GM23338 (cell line): ENCODE data around the gene SMARCE1. TPM values are rescaled to one million over a fixed set of nuclear protein-coding genes. Genes with fewer than 3 reads are reported as not detected.

Experiments used
- ATAC-seq: fragments of 200-7000 bp; cut with Tn5 transposase; 3 replicates; pipeline ENCODE4 v1.9.1; 2020
- DNase-seq: peaks from one replicate; pipeline ENCODE4 v3.0.0-alpha.2; 2015; ENCODE audit warnings: low spot score
- H2AFZ ChIP-seq: fragments of 200-600 bp; sonication (generic); 2 replicates; pipeline ENCODE4 v1.8.0; 2016; ENCODE audit warnings: antibody characterized with exemption, mild to moderate bottlenecking, moderate library complexity
- H3F3A ChIP-seq: fragments of 200-600 bp; sonication (generic); replicated peaks from 2 replicates; pipeline ENCODE4 v1.8.0; 2017; ENCODE audit warnings: antibody characterized with exemption, mixed run types, low read depth
- H3K27ac ChIP-seq: fragments of 200-600 bp; sonication (generic); 2 replicates; pipeline ENCODE4 v1.6.1; 2016; ENCODE audit warnings: low read depth
- H3K27me3 ChIP-seq: fragments of 200-600 bp; sonication (generic); 2 replicates; pipeline ENCODE4 v1.8.0; 2016; ENCODE audit warnings: mild to moderate bottlenecking, mixed run types, moderate library complexity; ENCODE audit not compliant: insufficient read depth
- H3K36me3 ChIP-seq: fragments of 200-600 bp; sonication (generic); 2 replicates; pipeline ENCODE4 v1.8.0; 2016; ENCODE audit warnings: mild to moderate bottlenecking; ENCODE audit not compliant: insufficient read depth
- H3K4me1 ChIP-seq: fragments of 200-600 bp; sonication (generic); 2 replicates; pipeline ENCODE4 v1.8.0; 2016; ENCODE audit warnings: mild to moderate bottlenecking, moderate library complexity; ENCODE audit not compliant: insufficient read depth
- H3K4me2 ChIP-seq: fragments of 200-600 bp; sonication (generic); 2 replicates; pipeline ENCODE4 v1.7.1; 2017; ENCODE audit warnings: mixed run types
- H3K4me3 ChIP-seq: fragments of 200-600 bp; sonication (generic); 2 replicates; pipeline ENCODE4 v1.6.1; 2016; ENCODE audit warnings: mixed run types
- H3K79me2 ChIP-seq: fragments of 200-600 bp; sonication (generic); replicated peaks from 2 replicates; pipeline ENCODE4 v1.8.0; 2017; ENCODE audit warnings: mild to moderate bottlenecking; ENCODE audit not compliant: insufficient read depth
- H3K9me2 ChIP-seq: fragments of 200-600 bp; sonication (generic); 2 replicates; pipeline ENCODE4 v1.8.0; 2017; ENCODE audit not compliant: insufficient read depth
- H4K20me1 ChIP-seq: fragments of 200-600 bp; sonication (generic); replicated peaks from 2 replicates; pipeline ENCODE4 v1.8.0; 2017; ENCODE audit warnings: mild to moderate bottlenecking; ENCODE audit not compliant: insufficient read depth
- H3K27ac Mint-ChIP-seq: 2 replicates; pipeline ENCODE4 v1.8.0; 2020; ENCODE audit warnings: inconsistent platforms, mild to moderate bottlenecking, moderate library complexity, mixed read lengths
- H3K27me3 Mint-ChIP-seq: 3 replicates; pipeline ENCODE4 v1.8.0; 2022; ENCODE audit warnings: low read depth, mild to moderate bottlenecking, moderate library complexity, mixed read lengths, inconsistent platforms; ENCODE audit not compliant: insufficient read depth, poor library complexity
- H3K36me3 Mint-ChIP-seq: 3 replicates; pipeline ENCODE4 v1.8.0; 2021; ENCODE audit warnings: low read depth, mild to moderate bottlenecking, inconsistent platforms, moderate library complexity, mixed read lengths
- H3K4me1 Mint-ChIP-seq: 3 replicates; pipeline ENCODE4 v1.8.0; 2020; ENCODE audit warnings: mild to moderate bottlenecking, inconsistent platforms, mixed read lengths
- H3K4me3 Mint-ChIP-seq: 3 replicates; pipeline ENCODE4 v1.8.0; 2021; ENCODE audit warnings: moderate library complexity, mild to moderate bottlenecking, inconsistent platforms, mixed read lengths
- H3K9me3 Mint-ChIP-seq: 3 replicates; pipeline ENCODE4 v1.8.0; 2020; ENCODE audit warnings: moderate library complexity, mild to moderate bottlenecking, inconsistent platforms, mixed read lengths
- CREB1 ChIP-seq: fragments of 250-450 bp; sonication (Bioruptor Pico); IDR thresholded peaks from 2 replicates; pipeline ENCODE4 v1.5.0; 2020; ENCODE audit warnings: low read depth, mild to moderate bottlenecking, moderate library complexity
- EZH2 ChIP-seq: fragments of 200-600 bp; sonication (generic); IDR thresholded peaks from one replicate; pipeline ENCODE4 v1.8.0; 2017; ENCODE audit warnings: antibody characterized with exemption, mild to moderate bottlenecking, low read depth; ENCODE audit not compliant: unreplicated experiment
- EZH2phosphoT487 ChIP-seq: fragments of 200-600 bp; sonication (generic); IDR thresholded peaks from one replicate; pipeline ENCODE4 v1.8.1; 2018; ENCODE audit warnings: antibody characterized with exemption; ENCODE audit not compliant: unreplicated experiment
- JUNB ChIP-seq: IDR thresholded peaks from one replicate; pipeline ENCODE4 v1.6.1; 2016; ENCODE audit warnings: antibody characterized with exemption; ENCODE audit not compliant: unreplicated experiment
- NANOG ChIP-seq: IDR thresholded peaks from 2 replicates; pipeline ENCODE4 v1.6.1; 2016; ENCODE audit warnings: antibody characterized with exemption, borderline replicate concordance
- POLR2AphosphoS5 ChIP-seq: IDR thresholded peaks from 2 replicates; pipeline ENCODE4 v1.6.1; 2016; ENCODE audit warnings: antibody characterized with exemption, low read depth
- STAT1 ChIP-seq: IDR thresholded peaks from one replicate; pipeline ENCODE4 v1.6.1; 2016; ENCODE audit warnings: antibody characterized with exemption; ENCODE audit not compliant: unreplicated experiment
- ZNF114 ChIP-seq: fragments of 250-450 bp; sonication (Bioruptor Pico); IDR thresholded peaks from 2 replicates; pipeline ENCODE4 v1.5.0; 2020; ENCODE audit warnings: mild to moderate bottlenecking, moderate library complexity
- ZNF331 ChIP-seq: fragments of 250-450 bp; sonication (Bioruptor Pico); IDR thresholded peaks from 2 replicates; pipeline ENCODE4 v1.5.0; 2020; ENCODE audit warnings: low read depth, mild to moderate bottlenecking, moderate library complexity
- polyA plus RNA-seq: library from polyadenylated mRNA; unstranded; fragments of >200 nt; fragmentation: Nextera tagmentation; extraction: Ambion mirVana; gene quantifications from 2 replicates; pipeline ENCODE4 v1.2.1, GENCODE V29; 2016
- total RNA-seq: library from RNA; depleted of rRNA; stranded (reverse); fragments of >200 nt; shearing (Covaris generic); gene quantifications from 2 replicates; pipeline ENCODE4 v1.2.3, GENCODE V29; 2014
- TF ChIP-seq, protein P1 (sequence below): fragments of 250-450 bp; sonication (Bioruptor Pico); IDR thresholded peaks from 2 replicates; pipeline ENCODE4 v1.5.0; 2020; ENCODE audit warnings: mild to moderate bottlenecking, moderate library complexity
- TF ChIP-seq, protein P2 (sequence below): IDR thresholded peaks from 2 replicates; pipeline ENCODE4 v1.6.1; 2016; ENCODE audit warnings: antibody characterized with exemption
- TF ChIP-seq, protein P3 (sequence below): IDR thresholded peaks from one replicate; pipeline ENCODE4 v1.6.1; 2018; ENCODE audit warnings: antibody characterized with exemption; ENCODE audit not compliant: unreplicated experiment

SMARCE1 gene
- total and polyA plus RNA-seq, 2 experiments from 2014 or later, result 101 to 258 TPM

DNA sequence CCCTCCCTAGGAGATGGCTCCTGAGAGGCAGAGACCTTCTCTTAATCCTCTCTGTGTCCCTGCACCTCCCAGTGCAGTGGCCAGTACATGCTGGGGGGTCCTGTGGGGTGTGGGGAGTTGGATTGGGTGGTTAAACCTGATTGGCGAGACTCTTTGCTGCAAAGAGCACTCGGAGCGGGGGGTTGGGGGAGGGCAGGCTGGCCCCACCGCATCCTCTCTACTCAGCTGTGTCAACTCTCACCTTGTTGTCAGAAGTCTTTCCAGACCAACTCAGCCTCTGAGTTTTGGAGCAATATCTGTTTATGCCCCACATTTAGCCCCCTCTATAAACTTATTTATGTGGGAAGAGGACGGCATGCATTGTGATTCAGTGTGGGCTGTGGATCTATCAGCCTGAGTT, 40.0 kb downstream of the SMARCE1 start:
- no peaks in the 10 kb centered on the region for H3K27me3 ChIP-seq
- peaks cover 7% of the 10 kb centered on the region for H3K4me1 ChIP-seq
- H3K4me1 Mint-ChIP-seq, result peaks cover 17% of the 10 kb centered on the region
- no peaks in the 10 kb centered on the region for H3K79me2 ChIP-seq
- H3K27me3 Mint-ChIP-seq, result no peaks in the 10 kb centered on the region
- no peaks in the 10 kb centered on the region for H3F3A ChIP-seq
- no peak overlapping the region for H3K27ac Mint-ChIP-seq
- H2AFZ ChIP-seq, result 0 out of 2 replicates have a peak overlapping the region, but pooled peaks have one; percentile 66
- H3K9me2 ChIP-seq, result no peaks in the 10 kb centered on the region
- H3K9me3 Mint-ChIP-seq, result no peaks in the 10 kb centered on the region; the same call in 2 of the 3 replicates
- H3K4me3 ChIP-seq, result no peak overlapping the region
- ATAC-seq (no peak; the same call in 2 of the 3 replicates), DNase-seq (no peak)
- no peaks in the 10 kb centered on the region for H3K36me3 Mint-ChIP-seq
- no peaks in the 10 kb centered on the region for H4K20me1 ChIP-seq
- H3K27ac ChIP-seq, result no peak overlapping the region
- TF ChIP-seq JUNB (no peak), POLR2AphosphoS5 (no peak), ZNF114 (CRISPR knock-in tag) (no peak), ZNF331 (no peak), STAT1 (no peak), EZH2 (no peak), CREB1 (CRISPR knock-in tag) (no peak), NANOG (no peak), EZH2phosphoT487 (no peak)
- TF ChIP-seq, protein P1, sequence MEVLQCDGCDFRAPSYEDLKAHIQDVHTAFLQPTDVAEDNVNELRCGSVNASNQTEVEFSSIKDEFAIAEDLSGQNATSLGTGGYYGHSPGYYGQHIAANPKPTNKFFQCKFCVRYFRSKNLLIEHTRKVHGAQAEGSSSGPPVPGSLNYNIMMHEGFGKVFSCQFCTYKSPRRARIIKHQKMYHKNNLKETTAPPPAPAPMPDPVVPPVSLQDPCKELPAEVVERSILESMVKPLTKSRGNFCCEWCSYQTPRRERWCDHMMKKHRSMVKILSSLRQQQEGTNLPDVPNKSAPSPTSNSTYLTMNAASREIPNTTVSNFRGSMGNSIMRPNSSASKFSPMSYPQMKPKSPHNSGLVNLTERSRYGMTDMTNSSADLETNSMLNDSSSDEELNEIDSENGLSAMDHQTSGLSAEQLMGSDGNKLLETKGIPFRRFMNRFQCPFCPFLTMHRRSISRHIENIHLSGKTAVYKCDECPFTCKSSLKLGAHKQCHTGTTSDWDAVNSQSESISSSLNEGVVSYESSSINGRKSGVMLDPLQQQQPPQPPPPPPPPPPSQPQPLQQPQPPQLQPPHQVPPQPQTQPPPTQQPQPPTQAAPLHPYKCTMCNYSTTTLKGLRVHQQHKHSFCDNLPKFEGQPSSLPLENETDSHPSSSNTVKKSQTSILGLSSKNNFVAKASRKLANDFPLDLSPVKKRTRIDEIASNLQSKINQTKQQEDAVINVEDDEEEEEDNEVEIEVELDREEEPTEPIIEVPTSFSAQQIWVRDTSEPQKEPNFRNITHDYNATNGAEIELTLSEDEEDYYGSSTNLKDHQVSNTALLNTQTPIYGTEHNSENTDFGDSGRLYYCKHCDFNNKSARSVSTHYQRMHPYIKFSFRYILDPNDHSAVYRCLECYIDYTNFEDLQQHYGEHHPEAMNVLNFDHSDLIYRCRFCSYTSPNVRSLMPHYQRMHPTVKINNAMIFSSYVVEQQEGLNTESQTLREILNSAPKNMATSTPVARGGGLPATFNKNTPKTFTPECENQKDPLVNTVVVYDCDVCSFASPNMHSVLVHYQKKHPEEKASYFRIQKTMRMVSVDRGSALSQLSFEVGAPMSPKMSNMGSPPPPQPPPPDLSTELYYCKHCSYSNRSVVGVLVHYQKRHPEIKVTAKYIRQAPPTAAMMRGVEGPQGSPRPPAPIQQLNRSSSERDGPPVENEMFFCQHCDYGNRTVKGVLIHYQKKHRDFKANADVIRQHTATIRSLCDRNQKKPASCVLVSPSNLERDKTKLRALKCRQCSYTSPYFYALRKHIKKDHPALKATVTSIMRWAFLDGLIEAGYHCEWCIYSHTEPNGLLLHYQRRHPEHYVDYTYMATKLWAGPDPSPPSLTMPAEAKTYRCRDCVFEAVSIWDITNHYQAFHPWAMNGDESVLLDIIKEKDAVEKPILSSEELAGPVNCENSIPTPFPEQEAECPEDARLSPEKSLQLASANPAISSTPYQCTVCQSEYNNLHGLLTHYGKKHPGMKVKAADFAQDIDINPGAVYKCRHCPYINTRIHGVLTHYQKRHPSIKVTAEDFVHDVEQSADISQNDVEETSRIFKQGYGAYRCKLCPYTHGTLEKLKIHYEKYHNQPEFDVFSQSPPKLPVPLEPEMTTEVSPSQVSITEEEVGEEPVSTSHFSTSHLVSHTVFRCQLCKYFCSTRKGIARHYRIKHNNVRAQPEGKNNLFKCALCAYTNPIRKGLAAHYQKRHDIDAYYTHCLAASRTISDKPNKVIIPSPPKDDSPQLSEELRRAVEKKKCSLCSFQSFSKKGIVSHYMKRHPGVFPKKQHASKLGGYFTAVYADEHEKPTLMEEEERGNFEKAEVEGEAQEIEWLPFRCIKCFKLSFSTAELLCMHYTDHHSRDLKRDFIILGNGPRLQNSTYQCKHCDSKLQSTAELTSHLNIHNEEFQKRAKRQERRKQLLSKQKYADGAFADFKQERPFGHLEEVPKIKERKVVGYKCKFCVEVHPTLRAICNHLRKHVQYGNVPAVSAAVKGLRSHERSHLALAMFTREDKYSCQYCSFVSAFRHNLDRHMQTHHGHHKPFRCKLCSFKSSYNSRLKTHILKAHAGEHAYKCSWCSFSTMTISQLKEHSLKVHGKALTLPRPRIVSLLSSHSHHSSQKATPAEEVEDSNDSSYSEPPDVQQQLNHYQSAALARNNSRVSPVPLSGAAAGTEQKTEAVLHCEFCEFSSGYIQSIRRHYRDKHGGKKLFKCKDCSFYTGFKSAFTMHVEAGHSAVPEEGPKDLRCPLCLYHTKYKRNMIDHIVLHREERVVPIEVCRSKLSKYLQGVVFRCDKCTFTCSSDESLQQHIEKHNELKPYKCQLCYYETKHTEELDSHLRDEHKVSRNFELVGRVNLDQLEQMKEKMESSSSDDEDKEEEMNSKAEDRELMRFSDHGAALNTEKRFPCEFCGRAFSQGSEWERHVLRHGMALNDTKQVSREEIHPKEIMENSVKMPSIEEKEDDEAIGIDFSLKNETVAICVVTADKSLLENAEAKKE (CRISPR knock-in tag), result no peak
- TF ChIP-seq, protein P2, sequence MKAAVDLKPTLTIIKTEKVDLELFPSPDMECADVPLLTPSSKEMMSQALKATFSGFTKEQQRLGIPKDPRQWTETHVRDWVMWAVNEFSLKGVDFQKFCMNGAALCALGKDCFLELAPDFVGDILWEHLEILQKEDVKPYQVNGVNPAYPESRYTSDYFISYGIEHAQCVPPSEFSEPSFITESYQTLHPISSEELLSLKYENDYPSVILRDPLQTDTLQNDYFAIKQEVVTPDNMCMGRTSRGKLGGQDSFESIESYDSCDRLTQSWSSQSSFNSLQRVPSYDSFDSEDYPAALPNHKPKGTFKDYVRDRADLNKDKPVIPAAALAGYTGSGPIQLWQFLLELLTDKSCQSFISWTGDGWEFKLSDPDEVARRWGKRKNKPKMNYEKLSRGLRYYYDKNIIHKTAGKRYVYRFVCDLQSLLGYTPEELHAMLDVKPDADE, result no peak
- TF ChIP-seq, protein P3, sequence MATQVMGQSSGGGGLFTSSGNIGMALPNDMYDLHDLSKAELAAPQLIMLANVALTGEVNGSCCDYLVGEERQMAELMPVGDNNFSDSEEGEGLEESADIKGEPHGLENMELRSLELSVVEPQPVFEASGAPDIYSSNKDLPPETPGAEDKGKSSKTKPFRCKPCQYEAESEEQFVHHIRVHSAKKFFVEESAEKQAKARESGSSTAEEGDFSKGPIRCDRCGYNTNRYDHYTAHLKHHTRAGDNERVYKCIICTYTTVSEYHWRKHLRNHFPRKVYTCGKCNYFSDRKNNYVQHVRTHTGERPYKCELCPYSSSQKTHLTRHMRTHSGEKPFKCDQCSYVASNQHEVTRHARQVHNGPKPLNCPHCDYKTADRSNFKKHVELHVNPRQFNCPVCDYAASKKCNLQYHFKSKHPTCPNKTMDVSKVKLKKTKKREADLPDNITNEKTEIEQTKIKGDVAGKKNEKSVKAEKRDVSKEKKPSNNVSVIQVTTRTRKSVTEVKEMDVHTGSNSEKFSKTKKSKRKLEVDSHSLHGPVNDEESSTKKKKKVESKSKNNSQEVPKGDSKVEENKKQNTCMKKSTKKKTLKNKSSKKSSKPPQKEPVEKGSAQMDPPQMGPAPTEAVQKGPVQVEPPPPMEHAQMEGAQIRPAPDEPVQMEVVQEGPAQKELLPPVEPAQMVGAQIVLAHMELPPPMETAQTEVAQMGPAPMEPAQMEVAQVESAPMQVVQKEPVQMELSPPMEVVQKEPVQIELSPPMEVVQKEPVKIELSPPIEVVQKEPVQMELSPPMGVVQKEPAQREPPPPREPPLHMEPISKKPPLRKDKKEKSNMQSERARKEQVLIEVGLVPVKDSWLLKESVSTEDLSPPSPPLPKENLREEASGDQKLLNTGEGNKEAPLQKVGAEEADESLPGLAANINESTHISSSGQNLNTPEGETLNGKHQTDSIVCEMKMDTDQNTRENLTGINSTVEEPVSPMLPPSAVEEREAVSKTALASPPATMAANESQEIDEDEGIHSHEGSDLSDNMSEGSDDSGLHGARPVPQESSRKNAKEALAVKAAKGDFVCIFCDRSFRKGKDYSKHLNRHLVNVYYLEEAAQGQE, result no peak
- no peaks in the 10 kb centered on the region for H3K36me3 ChIP-seq
- no peak overlapping the region for H3K4me2 ChIP-seq
- no peak overlapping the region for H3K4me3 Mint-ChIP-seq
